ENCODE measurements around the gene PRDM16.

PRDM16 gene

GRCh38 chr1:3439346-3440299, 370.6 kb downstream of the PRDM16 start:
- whole genome bisulfite sequencing, result 78% methylated on average over 27 of the region's 27 CpGs
- Histone ChIP-seq H3K9ac (ENCODE audit: low read length) (no peak overlapping the region), H3K36me3 (ENCODE audit: control insufficient read depth in 1 of 2, insufficient read depth in 2 of 2, low read depth in 1 of 2, low read length in 2 of 2) (no peaks in the 10 kb centered on the region), H4K91ac (ENCODE audit: low read length) (no peak overlapping the region), H2BK5ac (ENCODE audit: low read depth, low read length, poor library complexity, severe bottlenecking) (no peak overlapping the region), H2AK5ac (ENCODE audit: low read length, severe bottlenecking) (no peak overlapping the region), H4K8ac (ENCODE audit: low read length) (no peak overlapping the region), H2AFZ (ENCODE audit: low read depth, low read length) (no peak overlapping the region), H3K4me3 (ENCODE audit: insufficient read depth in 1 of 2, low read depth in 1 of 2, low read length in 2 of 2) (no peak overlapping the region), H3K27ac (ENCODE audit: low read length, poor library complexity, severe bottlenecking) (no peak overlapping the region), H3K79me1 (replicated peaks; ENCODE audit: low read length, poor library complexity, severe bottlenecking) (no peaks in the 10 kb centered on the region), H3K18ac (ENCODE audit: low read depth in 1 of 2, low read length in 2 of 2) (no peak overlapping the region), H2BK15ac (ENCODE audit: low read depth, poor library complexity, severe bottlenecking) (no peak overlapping the region), H2BK12ac (ENCODE audit: low read length in 2 of 2) (no peak overlapping the region), H3K4ac (ENCODE audit: low read depth in 1 of 2, low read length in 2 of 2) (no peak overlapping the region), H3K4me1 (ENCODE audit: control insufficient read depth, insufficient read depth, low read depth, low read length) (no peaks in the 10 kb centered on the region), H3K4me2 (ENCODE audit: low read length, poor library complexity, severe bottlenecking) (no peak overlapping the region), H3K23ac (ENCODE audit: low read length in 2 of 2) (no peak overlapping the region), H3K9me3 (ENCODE audit: control insufficient read depth, low read length) (peaks cover 4% of the 10 kb centered on the region), H3K27me3 (ENCODE audit: control insufficient read depth in 1 of 2, insufficient read depth in 1 of 2, low read length in 2 of 2) (peaks cover 30 to 69% of the 10 kb centered on the region in 2 experiments), H2BK120ac (ENCODE audit: low read depth, low read length) (no peak overlapping the region), H3K14ac (ENCODE audit: low read length in 2 of 2) (no peak overlapping the region)
- DNase-seq, result no peak

DNA sequence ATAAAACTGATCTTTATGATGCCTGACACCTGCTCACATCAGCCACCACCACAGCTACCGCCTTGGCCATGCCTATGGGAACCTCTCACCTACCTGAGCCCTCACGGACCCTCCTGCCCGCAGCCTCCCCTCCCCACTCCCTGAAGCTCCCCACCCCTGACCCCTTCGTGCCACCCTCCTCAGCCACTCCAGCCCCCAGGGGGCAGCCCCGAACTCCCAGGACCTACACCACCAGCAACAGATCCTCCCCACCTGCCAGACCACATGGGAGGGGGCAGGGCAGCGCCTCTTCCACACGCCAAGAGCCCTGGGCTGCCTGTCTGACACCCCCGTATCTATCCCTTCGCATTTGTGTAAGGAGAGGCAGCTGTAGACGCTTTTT, 371.3 kb downstream of the PRDM16 start:
- no peaks in the 10 kb centered on the region for H3K4me1 ChIP-seq (ENCODE audit: control insufficient read depth, insufficient read depth, low read depth, low read length)
- no peak overlapping the region for H2AK5ac ChIP-seq (ENCODE audit: low read length, severe bottlenecking)
- no peak overlapping the region for H3K9ac ChIP-seq (ENCODE audit: low read length)
- peaks cover 30 to 72% of the 10 kb centered on the region in 2 experiments for H3K27me3 ChIP-seq (ENCODE audit: control insufficient read depth in 1 of 2, insufficient read depth in 1 of 2, low read length in 2 of 2)
- H2AFZ ChIP-seq (ENCODE audit: low read depth, low read length), result no peak overlapping the region
- H3K4me3 ChIP-seq (ENCODE audit: insufficient read depth in 1 of 2, low read depth in 1 of 2, low read length in 2 of 2), result no peak overlapping the region
- H2BK5ac ChIP-seq (ENCODE audit: low read depth, low read length, poor library complexity, severe bottlenecking), result no peak overlapping the region
- H4K8ac ChIP-seq (ENCODE audit: low read length), result no peak overlapping the region
- no peak overlapping the region for H3K23ac ChIP-seq (ENCODE audit: low read length in 2 of 2)
- H3K79me1 ChIP-seq (replicated peaks; ENCODE audit: low read length, poor library complexity, severe bottlenecking), result no peaks in the 10 kb centered on the region
- no peak overlapping the region for H3K4ac ChIP-seq (ENCODE audit: low read depth in 1 of 2, low read length in 2 of 2)
- H3K14ac ChIP-seq (ENCODE audit: low read length in 2 of 2), result no peak overlapping the region
- H2BK120ac ChIP-seq (ENCODE audit: low read depth, low read length), result no peak overlapping the region
- no peak overlapping the region for H2BK12ac ChIP-seq (ENCODE audit: low read length in 2 of 2)
- H2BK15ac ChIP-seq (ENCODE audit: low read depth, poor library complexity, severe bottlenecking), result no peak overlapping the region
- WGBS, result 64% methylated on average over 10 of the region's 10 CpGs
- DNase-seq, result no peak
- H3K27ac ChIP-seq (ENCODE audit: low read length, poor library complexity, severe bottlenecking), result no peak overlapping the region
- H4K91ac ChIP-seq (ENCODE audit: low read length), result no peak overlapping the region
- H3K18ac ChIP-seq (ENCODE audit: low read depth in 1 of 2, low read length in 2 of 2), result no peak overlapping the region
- H3K36me3 ChIP-seq (ENCODE audit: control insufficient read depth in 1 of 2, insufficient read depth in 2 of 2, low read depth in 1 of 2, low read length in 2 of 2), result no peaks in the 10 kb centered on the region
- no peak overlapping the region for H3K4me2 ChIP-seq (ENCODE audit: low read length, poor library complexity, severe bottlenecking)
- H3K9me3 ChIP-seq (ENCODE audit: control insufficient read depth, low read length), result peaks cover 7% of the 10 kb centered on the region

GRCh38 chr1:3440711-3441409, 371.9 kb downstream of the PRDM16 start:
- no peak for DNase-seq
- Histone ChIP-seq H4K8ac (ENCODE audit: low read length) (no peak overlapping the region), H3K18ac (ENCODE audit: low read depth in 1 of 2, low read length in 2 of 2) (no peak overlapping the region), H3K4me3 (ENCODE audit: insufficient read depth in 1 of 2, low read depth in 1 of 2, low read length in 2 of 2) (no peak overlapping the region), H2AK5ac (ENCODE audit: low read length, severe bottlenecking) (no peak overlapping the region), H3K79me1 (replicated peaks; ENCODE audit: low read length, poor library complexity, severe bottlenecking) (no peaks in the 10 kb centered on the region), H3K27me3 (ENCODE audit: control insufficient read depth in 1 of 2, insufficient read depth in 1 of 2, low read length in 2 of 2) (peaks cover 30 to 70% of the 10 kb centered on the region in 2 experiments), H2AFZ (ENCODE audit: low read depth, low read length) (no peak overlapping the region), H2BK12ac (ENCODE audit: low read length in 2 of 2) (no peak overlapping the region), H3K4me1 (ENCODE audit: control insufficient read depth, insufficient read depth, low read depth, low read length) (no peaks in the 10 kb centered on the region), H3K4ac (ENCODE audit: low read depth in 1 of 2, low read length in 2 of 2) (no peak overlapping the region), H3K4me2 (ENCODE audit: low read length, poor library complexity, severe bottlenecking) (no peak overlapping the region), H3K14ac (ENCODE audit: low read length in 2 of 2) (no peak overlapping the region), H2BK15ac (ENCODE audit: low read depth, poor library complexity, severe bottlenecking) (no peak overlapping the region), H3K27ac (ENCODE audit: low read length, poor library complexity, severe bottlenecking) (no peak overlapping the region), H2BK120ac (ENCODE audit: low read depth, low read length) (no peak overlapping the region), H3K9me3 (ENCODE audit: control insufficient read depth, low read length) (peaks cover 10% of the 10 kb centered on the region), H4K91ac (ENCODE audit: low read length) (no peak overlapping the region), H3K23ac (ENCODE audit: low read length in 2 of 2) (no peak overlapping the region), H3K36me3 (ENCODE audit: control insufficient read depth in 1 of 2, insufficient read depth in 2 of 2, low read depth in 1 of 2, low read length in 2 of 2) (no peaks in the 10 kb centered on the region), H2BK5ac (ENCODE audit: low read depth, low read length, poor library complexity, severe bottlenecking) (no peak overlapping the region), H3K9ac (ENCODE audit: low read length) (no peak overlapping the region)
- 85% methylated on average over 20 of the region's 20 CpGs for WGBS

- H2AFZ ChIP-seq (ENCODE audit: low read depth, low read length), result no peak overlapping the region
- 91% methylated on average over 8 of the region's 8 CpGs for WGBS
- no peak overlapping the region for H3K4ac ChIP-seq (ENCODE audit: low read depth in 1 of 2, low read length in 2 of 2)
- no peak for DNase-seq
- no peak overlapping the region for H3K14ac ChIP-seq (ENCODE audit: low read length in 2 of 2)
- no peak overlapping the region for H3K4me3 ChIP-seq (ENCODE audit: insufficient read depth in 1 of 2, low read depth in 1 of 2, low read length in 2 of 2)
- H3K4me1 ChIP-seq (ENCODE audit: control insufficient read depth, insufficient read depth, low read depth, low read length), result no peaks in the 10 kb centered on the region
- H2BK120ac ChIP-seq (ENCODE audit: low read depth, low read length), result no peak overlapping the region
- peaks cover 14% of the 10 kb centered on the region for H3K9me3 ChIP-seq (ENCODE audit: control insufficient read depth, low read length)
- peaks cover 30 to 70% of the 10 kb centered on the region in 2 experiments for H3K27me3 ChIP-seq (ENCODE audit: control insufficient read depth in 1 of 2, insufficient read depth in 1 of 2, low read length in 2 of 2)
- no peak overlapping the region for H3K4me2 ChIP-seq (ENCODE audit: low read length, poor library complexity, severe bottlenecking)
- no peak overlapping the region for H2BK5ac ChIP-seq (ENCODE audit: low read depth, low read length, poor library complexity, severe bottlenecking)
- H2AK5ac ChIP-seq (ENCODE audit: low read length, severe bottlenecking), result no peak overlapping the region
- no peak overlapping the region for H3K23ac ChIP-seq (ENCODE audit: low read length in 2 of 2)
- H3K9ac ChIP-seq (ENCODE audit: low read length), result no peak overlapping the region
- H3K79me1 ChIP-seq (replicated peaks; ENCODE audit: low read length, poor library complexity, severe bottlenecking), result no peaks in the 10 kb centered on the region
- H2BK12ac ChIP-seq (ENCODE audit: low read length in 2 of 2), result no peak overlapping the region
- no peak overlapping the region for H3K27ac ChIP-seq (ENCODE audit: low read length, poor library complexity, severe bottlenecking)
- no peaks in the 10 kb centered on the region for H3K36me3 ChIP-seq (ENCODE audit: control insufficient read depth in 1 of 2, insufficient read depth in 2 of 2, low read depth in 1 of 2, low read length in 2 of 2)
- no peak overlapping the region for H4K91ac ChIP-seq (ENCODE audit: low read length)
- H3K18ac ChIP-seq (ENCODE audit: low read depth in 1 of 2, low read length in 2 of 2), result no peak overlapping the region
- H2BK15ac ChIP-seq (ENCODE audit: low read depth, poor library complexity, severe bottlenecking), result no peak overlapping the region
- H4K8ac ChIP-seq (ENCODE audit: low read length), result no peak overlapping the region
Measured at GRCh38 chr1:3441410-3441847, 372.4 kb downstream of the PRDM16 start.
